Suprapubic skin (tissue), 3 donors: ENCODE data around the gene CENPA.

ENCODE experiments used
- CTCF ChIP-seq, 2 donors: fragments of 200-600 bp in 1 of 2; fragments of 450-650 bp in 1 of 2; sonication (generic) in 1 of 2; IDR thresholded peaks; one replicate each; pipeline ENCODE4 v1.5.1; 2016 to 2019; ENCODE audit warnings: antibody characterized with exemption in 2 of 2, mild to moderate bottlenecking in 1 of 2, moderate library complexity in 1 of 2
- EP300 ChIP-seq: sonication (generic); formaldehyde crosslinking; IDR thresholded peaks from one replicate; pipeline ENCODE4 v1.6.1; 2017; ENCODE audit warnings: antibody characterized with exemption
- POLR2A ChIP-seq, 2 donors: fragments of 450-650 bp; IDR thresholded peaks; one replicate each; pipeline ENCODE4 v1.6.1; 2017; ENCODE audit warnings: antibody characterized with exemption in 2 of 2, mild to moderate bottlenecking in 2 of 2, moderate library complexity in 2 of 2

- TF ChIP-seq CTCF (IDR thresholded peaks at IDR 0.05): no peak
- no peak for TF ChIP-seq POLR2A (IDR thresholded peaks at IDR 0.05)
- TF ChIP-seq EP300: no peak
Observed at GRCh38 chr2:26767894-26768487, 17.9 kb upstream of the CENPA start.
